GM21786 (cell line): ENCODE data around the gene GRK4.

Experiments used
- ATAC-seq: cut with Tn5 transposase; IDR thresholded peaks from one replicate; pipeline ENCODE4 v1.9.1; 2021; ENCODE audit not compliant: unreplicated experiment

GRK4 gene

GRCh38 chr4:3010998-3011397, 47.6 kb downstream of the GRK4 start:
- no peak for ATAC-seq

- no peak for ATAC-seq
Observed at GRCh38 chr4:3011456-3012220, 48.3 kb downstream of the GRK4 start.

- no peak for ATAC-seq
Observed at GRCh38 chr4:3013323-3013722, 50.0 kb downstream of the GRK4 start.

GRCh38 chr4:3013839-3014350, 50.5 kb downstream of the GRK4 start:
- peak; percentile 83 for ATAC-seq

- ATAC-seq, result no peak
Observed at GRCh38 chr4:3016961-3017360, 53.6 kb downstream of the GRK4 start.

GRCh38 chr4:3017504-3017903, 54.1 kb downstream of the GRK4 start:
- ATAC-seq, result no peak

GRCh38 chr4:3019145-3019846, 55.9 kb downstream of the GRK4 start:
- ATAC-seq, result no peak

- ATAC-seq, result no peak
Observed at GRCh38 chr4:3021127-3021526, 57.8 kb downstream of the GRK4 start.

GRCh38 chr4:3021627-3022026, 58.3 kb downstream of the GRK4 start:
- ATAC-seq, result no peak

- ATAC-seq, result no peak
Observed at GRCh38 chr4:3022112-3022511, 58.7 kb downstream of the GRK4 start.

- ATAC-seq, result no peak
Observed at GRCh38 chr4:3022651-3023050, 59.3 kb downstream of the GRK4 start.

GRCh38 chr4:3025881-3026280, 62.5 kb downstream of the GRK4 start:
- no peak for ATAC-seq

- no peak for ATAC-seq
Observed at GRCh38 chr4:3026540-3026939, 63.2 kb downstream of the GRK4 start.

- ATAC-seq, result no peak
Observed at GRCh38 chr4:3029464-3029863, 66.1 kb downstream of the GRK4 start.

GRCh38 chr4:3030566-3031356, 67.4 kb downstream of the GRK4 start:
- no peak for ATAC-seq

- no peak for ATAC-seq
Observed at GRCh38 chr4:3031357-3032082, 68.1 kb downstream of the GRK4 start.

- no peak for ATAC-seq
Observed at GRCh38 chr4:3034231-3034630, 70.9 kb downstream of the GRK4 start.

- no peak for ATAC-seq
Observed at GRCh38 chr4:3035249-3035648, 71.9 kb downstream of the GRK4 start.

GRCh38 chr4:3035674-3036073, 72.3 kb downstream of the GRK4 start:
- no peak for ATAC-seq

GRCh38 chr4:3036131-3036952, 73.0 kb downstream of the GRK4 start:
- ATAC-seq, result no peak
